Measurements from ENCODE around the gene MAP4K4.

Gene MAP4K4

GRCh38 chr2:101942851-101943250 lies 245.3 kb downstream of the MAP4K4 start:
- no peak for TF ChIP-seq CTCF (IDR thresholded peaks at IDR 0.05; ENCODE audit: extremely low read depth, insufficient read depth, missing control alignments)
- DNase-seq (ENCODE audit: low spot score): no peak
- in situ Hi-C loops (cut with MboI; ENCODE audit: low pct_unique_long_range_greater_than_20kb, low sequenced_read_pairs, unreplicated experiment): no loop called here

Data from GM13977 (cell line).